ENCODE results near the gene USP7. TPM values are rescaled to one million over a fixed set of nuclear protein-coding genes. Genes with fewer than 3 reads are reported as not detected.

The USP7 gene
- polyA plus RNA-seq, 1 donor (not counting 4 experiments of a cell fraction or from before 2014, with no cell fraction given): 63.4 TPM

- dilution Hi-C loops (cut with MboI; ENCODE audit: extremely low pct_ligation_motif_present, low sequenced_read_pairs): no loop called here
- no peak overlapping the region for H3K9ac ChIP-seq (ENCODE audit: control insufficient read depth, extremely low read depth, insufficient read depth, low read length)
- H3K9me1 ChIP-seq (ENCODE audit: control insufficient read depth, extremely low read depth, insufficient read depth, low read length): no peaks in the 10 kb centered on the region
- H3K4me2 ChIP-seq (ENCODE audit: control insufficient read depth, extremely low read depth, insufficient read depth, low read depth, low read length): no peak overlapping the region
- peaks cover 41 to 70% of the 10 kb centered on the region in 2 experiments for H3K36me3 ChIP-seq (ENCODE audit: control insufficient read depth in 2 of 2, extremely low read depth in 1 of 2, insufficient read depth in 2 of 2, low read length in 2 of 2)
- no peaks in the 10 kb centered on the region for H3K4me1 ChIP-seq (ENCODE audit: control insufficient read depth, extremely low read depth, insufficient read depth, low read length)
- no peak overlapping the region for H3K27ac ChIP-seq (ENCODE audit: control insufficient read depth, insufficient read depth, low read length)
- DNase-seq (ENCODE audit: low read depth, low spot score) (no peak), FAIRE-seq (no peak)
- H3K9me3 ChIP-seq (ENCODE audit: control insufficient read depth, low read depth, low read length): no peaks in the 10 kb centered on the region
- H3K79me2 ChIP-seq (ENCODE audit: control insufficient read depth, insufficient read depth, low read length): peaks cover 1% of the 10 kb centered on the region
- H4K20me1 ChIP-seq (ENCODE audit: control insufficient read depth, extremely low read depth, insufficient read depth, low read length): no peaks in the 10 kb centered on the region
- no peak overlapping the region for H3K4me3 ChIP-seq (ENCODE audit: control insufficient read depth in 2 of 3, extremely low read depth in 1 of 3, insufficient read depth in 2 of 3, low read depth in 1 of 3, low read length in 3 of 3)
- no peak overlapping the region for H2AFZ ChIP-seq (ENCODE audit: control insufficient read depth, low read length)
- TF ChIP-seq EZH2 (IDR thresholded peaks at IDR 0.05; ENCODE audit: low read length) (no peak), CTCF (optimal IDR thresholded peaks at IDR 0.05 in 1 of 3, IDR thresholded peaks at IDR 0.05 in 1 of 3, conservative IDR thresholded peaks at IDR 0.05 in 1 of 3; ENCODE audit: extremely low read depth in 1 of 3, insufficient read depth in 2 of 3, low read length in 3 of 3) (no peak)
- H3K27me3 ChIP-seq (ENCODE audit: control insufficient read depth, extremely low read depth, insufficient read depth, low read length): no peaks in the 10 kb centered on the region
Measured at GRCh38 chr16:8904018-8904430, 59.7 kb downstream of the USP7 start.

DNA sequence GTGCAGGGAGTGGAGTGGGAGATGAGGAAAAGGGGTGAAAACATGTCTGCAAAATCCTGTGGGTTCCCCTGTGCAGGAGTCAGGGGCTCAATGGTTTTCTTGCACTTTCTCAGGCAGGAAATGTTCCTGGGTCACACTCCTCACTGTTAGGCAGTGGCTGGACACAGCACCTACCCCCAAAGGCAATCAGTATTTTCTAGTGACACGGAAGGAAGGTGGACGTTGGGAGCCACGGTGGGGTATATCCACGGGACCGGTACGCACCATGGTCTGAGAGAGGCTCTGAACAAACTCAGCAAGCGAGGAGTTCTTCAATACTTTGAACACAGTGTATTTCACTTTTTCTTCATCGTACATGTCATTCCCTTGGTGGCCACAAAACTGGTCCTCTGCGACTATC, 60.7 kb downstream of the USP7 start:
- DNase-seq (ENCODE audit: low read depth, low spot score) (no peak), FAIRE-seq (no peak)
- Histone ChIP-seq H3K27me3 (ENCODE audit: control insufficient read depth, extremely low read depth, insufficient read depth, low read length) (no peaks in the 10 kb centered on the region), H3K36me3 (ENCODE audit: control insufficient read depth in 2 of 2, extremely low read depth in 1 of 2, insufficient read depth in 2 of 2, low read length in 2 of 2) (peaks cover 38 to 69% of the 10 kb centered on the region in 2 experiments), H3K4me1 (ENCODE audit: control insufficient read depth, extremely low read depth, insufficient read depth, low read length) (no peaks in the 10 kb centered on the region), H3K9me3 (ENCODE audit: control insufficient read depth, low read depth, low read length) (no peaks in the 10 kb centered on the region), H3K27ac (ENCODE audit: control insufficient read depth, insufficient read depth, low read length) (no peak overlapping the region), H3K79me2 (ENCODE audit: control insufficient read depth, insufficient read depth, low read length) (no peaks in the 10 kb centered on the region), H3K9ac (ENCODE audit: control insufficient read depth, extremely low read depth, insufficient read depth, low read length) (no peak overlapping the region), H3K4me2 (ENCODE audit: control insufficient read depth, extremely low read depth, insufficient read depth, low read depth, low read length) (no peak overlapping the region), H4K20me1 (ENCODE audit: control insufficient read depth, extremely low read depth, insufficient read depth, low read length) (no peaks in the 10 kb centered on the region), H3K4me3 (ENCODE audit: control insufficient read depth in 2 of 3, extremely low read depth in 1 of 3, insufficient read depth in 2 of 3, low read depth in 1 of 3, low read length in 3 of 3) (no peak overlapping the region), H3K9me1 (ENCODE audit: control insufficient read depth, extremely low read depth, insufficient read depth, low read length) (no peaks in the 10 kb centered on the region), H2AFZ (ENCODE audit: control insufficient read depth, low read length) (no peak overlapping the region)
- TF ChIP-seq CTCF (optimal IDR thresholded peaks at IDR 0.05 in 1 of 3, IDR thresholded peaks at IDR 0.05 in 1 of 3, conservative IDR thresholded peaks at IDR 0.05 in 1 of 3; ENCODE audit: extremely low read depth in 1 of 3, insufficient read depth in 2 of 3, low read length in 3 of 3) (no peak), EZH2 (IDR thresholded peaks at IDR 0.05; ENCODE audit: low read length) (no peak)
- dilution Hi-C loops (cut with MboI; ENCODE audit: extremely low pct_ligation_motif_present, low sequenced_read_pairs): no loop called here
